Stimulated activated CD4-positive, alpha-beta T cell treated with anti-CD3 and anti-CD28 coated beads, Interleukin-12 subunit alpha, Interleukin-12 subunit beta, amount 100 ng/mL, for 4 hours (primary cell): ENCODE measurements around the gene NRXN3.

ENCODE experiments used
- DNase-seq: peaks from one replicate; pipeline ENCODE4 v3.0.0-alpha.2; 2020

The NRXN3 gene

DNA sequence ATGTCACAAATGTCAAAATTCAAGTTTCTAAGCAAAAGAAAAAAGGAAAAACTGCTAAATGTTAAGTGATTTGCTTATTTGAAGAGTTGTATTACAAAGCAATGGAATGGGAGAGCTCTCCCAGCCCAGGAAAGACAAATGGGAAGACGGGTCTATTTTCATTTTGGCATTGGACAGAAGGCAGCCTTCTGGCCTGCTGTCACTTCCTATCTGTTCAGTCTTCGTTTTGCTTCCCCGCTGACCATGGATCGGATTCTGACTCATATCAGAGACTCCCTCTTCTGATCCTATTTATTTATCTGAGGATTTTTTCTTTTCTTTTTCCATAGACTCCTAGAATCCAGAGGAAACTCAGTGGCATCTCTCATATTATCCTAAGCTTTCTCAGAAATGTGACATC, 1406.3 kb downstream of the NRXN3 start:
- DNase-seq = no peak

- no peak for DNase-seq
These were observed 1408.3 kb downstream of the NRXN3 start for GRCh38 chr14:79578470-79578869.

GRCh38 chr14:79580414-79580813, 1410.2 kb downstream of the NRXN3 start:
- DNase-seq = no peak

DNA sequence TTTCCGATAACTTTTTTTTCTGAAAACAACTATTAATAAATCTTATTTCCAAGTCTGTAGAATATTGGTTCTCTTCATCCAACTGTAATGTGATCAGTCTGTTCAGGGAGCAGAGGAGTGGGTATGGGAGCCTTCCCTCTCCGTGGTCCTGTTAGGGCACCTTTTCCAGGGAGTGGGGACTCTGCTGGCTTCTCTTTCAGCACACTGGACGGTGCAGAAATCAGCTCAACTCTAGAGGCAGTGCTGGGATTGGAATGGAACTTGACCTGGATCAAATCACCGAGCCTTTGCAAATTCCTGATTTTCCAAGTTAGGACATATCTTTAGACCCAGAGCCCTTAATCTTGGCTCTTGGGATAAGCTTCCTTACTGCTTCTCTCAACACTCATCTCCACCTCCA, 1410.7 kb downstream of the NRXN3 start:
- no peak for DNase-seq

- no peak for DNase-seq
These were observed 1411.9 kb downstream of the NRXN3 start for GRCh38 chr14:79581912-79582576.

- no peak for DNase-seq
These were observed 1413.7 kb downstream of the NRXN3 start for GRCh38 chr14:79583738-79584408.

DNA sequence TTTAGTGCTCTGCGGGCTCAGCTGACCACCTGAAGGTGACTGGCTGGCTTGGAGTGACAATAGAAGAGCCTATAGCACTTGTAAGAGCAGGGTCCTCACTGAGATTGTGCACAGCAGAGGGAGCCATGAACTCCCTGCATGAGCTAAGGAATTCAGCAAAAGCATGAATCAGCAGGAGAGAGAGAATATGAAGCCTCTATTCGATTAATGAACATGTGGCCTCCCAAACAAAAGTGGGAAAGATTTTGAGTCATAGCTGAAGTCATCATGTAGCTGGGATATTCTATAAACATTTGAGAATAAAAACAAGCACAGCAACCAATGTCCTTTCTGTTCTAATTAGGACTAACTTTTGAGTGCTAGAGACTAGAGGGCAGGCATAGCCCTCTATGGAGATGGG, 1414.5 kb downstream of the NRXN3 start:
- DNase-seq = no peak

- DNase-seq = no peak
These were observed 1415.7 kb downstream of the NRXN3 start for GRCh38 chr14:79585845-79586244.

DNA sequence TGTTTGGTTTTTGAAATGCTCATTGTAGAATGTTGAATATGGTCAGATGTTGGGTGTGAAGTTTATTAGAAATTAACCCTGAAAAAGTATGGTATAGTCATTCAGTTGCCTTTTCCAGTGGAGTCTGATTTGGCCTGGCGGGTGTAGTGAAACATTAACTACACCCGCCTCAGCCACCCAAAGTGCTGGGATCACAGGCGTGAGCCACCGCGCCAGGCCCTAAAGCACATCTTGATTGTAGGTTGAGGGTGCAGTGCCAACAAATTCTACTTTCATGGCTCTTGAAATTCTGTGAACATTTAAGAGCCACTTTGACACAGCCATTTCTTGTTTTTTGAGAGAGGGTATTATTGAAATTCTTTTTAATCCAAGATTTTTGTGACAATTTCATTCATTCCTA, 1416.2 kb downstream of the NRXN3 start:
- no peak for DNase-seq

DNA sequence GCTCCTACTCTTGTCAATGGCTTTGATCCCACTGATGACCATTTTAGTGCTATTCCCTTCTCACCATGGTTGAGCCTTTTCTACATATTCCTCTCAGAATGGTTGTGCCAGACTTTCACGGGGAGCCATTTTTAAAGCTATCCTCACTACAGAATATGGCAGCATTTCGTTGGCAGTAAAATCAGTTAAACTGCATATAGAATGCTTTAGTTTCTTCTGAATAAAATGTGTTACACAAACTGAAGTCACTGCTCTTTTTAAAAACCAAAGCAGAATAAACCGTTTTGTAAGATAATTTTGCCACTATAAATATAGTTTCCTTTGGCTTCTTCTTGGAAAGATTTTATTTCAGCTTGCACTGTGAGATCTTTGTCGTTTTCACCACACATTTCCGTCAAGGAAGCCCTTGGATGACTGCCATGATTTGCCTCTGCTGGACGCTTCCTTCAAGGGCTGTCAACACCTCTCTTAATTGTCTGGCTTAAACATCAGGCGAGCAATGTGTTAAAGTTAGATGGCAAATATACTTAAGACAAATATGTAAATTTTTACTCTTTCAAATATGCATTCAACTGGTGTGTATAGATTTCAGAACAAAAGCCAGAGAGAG, 1416.9 kb downstream of the NRXN3 start:
- DNase-seq = no peak

DNA sequence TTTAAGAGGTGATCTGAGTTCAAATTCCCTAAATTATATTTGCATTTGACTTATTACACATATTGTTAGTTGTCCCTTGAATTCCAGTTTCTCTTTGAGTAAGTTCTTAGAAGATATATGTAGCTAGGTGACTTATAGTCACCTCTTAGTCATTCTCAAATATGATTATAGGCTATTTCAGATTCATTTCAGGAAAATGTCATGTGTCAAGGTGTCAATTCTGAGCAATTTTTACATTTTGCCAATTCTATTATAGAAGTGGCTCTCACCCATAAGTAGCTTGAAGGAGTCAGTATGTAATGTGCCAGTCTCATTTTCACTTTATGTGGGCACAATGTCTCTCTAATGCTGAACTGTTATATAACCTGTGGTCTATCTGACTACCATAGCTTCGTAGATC, 1417.7 kb downstream of the NRXN3 start:
- DNase-seq = no peak

- no peak for DNase-seq
These were observed 1418.2 kb downstream of the NRXN3 start for GRCh38 chr14:79588398-79588797.

DNA sequence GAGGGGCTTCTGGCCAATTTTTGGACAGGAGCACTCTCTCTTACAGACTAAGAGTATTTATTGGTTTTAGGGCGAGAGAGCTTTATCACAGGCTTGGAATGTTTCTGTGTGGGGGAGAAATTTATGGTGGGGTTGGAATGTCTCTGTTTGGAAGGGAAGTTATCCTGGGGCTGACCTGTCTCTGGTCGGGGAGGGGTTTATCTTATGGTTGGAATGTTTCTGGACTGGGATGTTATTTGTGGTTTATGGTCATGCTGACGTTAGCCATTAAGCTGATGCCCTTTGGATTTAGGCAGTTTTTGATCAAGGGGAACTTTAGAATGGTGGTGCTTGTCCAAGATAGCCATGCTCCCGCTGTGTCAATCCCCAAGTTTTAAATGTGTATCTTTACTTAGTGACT, 1426.4 kb downstream of the NRXN3 start:
- DNase-seq = no peak

DNA sequence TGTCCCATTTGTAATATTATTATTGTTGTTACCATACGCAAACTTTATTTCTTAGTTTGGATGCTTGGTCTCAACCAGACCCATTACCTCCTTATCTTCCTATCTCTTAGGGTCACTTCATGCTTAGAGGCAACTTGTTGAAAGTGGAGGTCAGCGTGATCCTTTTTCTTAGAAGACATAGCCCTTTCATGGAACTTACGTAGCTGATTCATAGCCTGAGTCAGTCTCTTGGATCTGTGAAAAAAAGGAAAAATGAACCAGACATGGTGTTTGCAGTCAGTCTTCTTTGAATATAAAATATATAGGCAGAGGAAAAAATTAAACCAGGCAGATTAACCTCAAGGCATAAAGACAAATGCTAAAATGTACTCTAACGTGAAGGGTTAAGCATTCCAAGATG, 1427.4 kb downstream of the NRXN3 start:
- no peak for DNase-seq

GRCh38 chr14:79598339-79598738, 1428.2 kb downstream of the NRXN3 start:
- no peak for DNase-seq

DNA sequence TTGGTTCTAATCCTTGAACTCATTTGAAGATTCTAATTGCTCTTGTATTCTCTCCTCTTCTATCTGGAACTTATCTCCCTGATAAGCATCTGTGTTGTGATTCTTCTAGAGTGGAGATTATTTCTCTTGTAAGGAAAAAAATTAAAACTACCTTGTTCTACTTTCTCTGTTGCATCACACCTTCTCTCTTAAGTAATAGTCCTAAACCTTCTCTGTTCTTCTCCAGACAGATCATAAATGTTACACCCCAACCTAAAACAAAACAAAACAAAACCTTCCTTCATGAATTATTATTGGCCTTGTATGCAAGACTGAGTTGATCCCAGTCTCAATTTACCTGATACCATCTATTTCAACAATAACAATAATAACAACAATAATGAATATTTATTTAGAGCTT, 1429.1 kb downstream of the NRXN3 start:
- DNase-seq = no peak

DNA sequence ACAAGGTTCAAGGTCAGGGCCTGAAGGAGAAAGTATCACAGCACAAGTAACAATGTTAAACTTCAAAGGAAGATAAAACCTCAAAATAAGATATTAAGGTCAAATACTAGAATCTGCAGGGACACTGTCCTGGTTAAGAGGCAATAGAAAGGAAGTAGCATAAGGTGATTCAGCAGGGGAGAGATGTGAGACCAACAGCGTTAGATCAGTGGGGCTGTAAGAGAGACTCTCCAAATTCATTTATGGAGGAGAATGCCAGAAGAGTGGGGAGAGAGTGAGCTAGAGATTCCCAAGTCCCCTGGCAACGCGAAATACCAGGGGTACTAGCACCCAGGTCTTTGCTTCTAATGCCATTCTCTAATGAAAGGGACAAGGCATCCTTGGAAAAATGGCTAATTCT, 1430.2 kb downstream of the NRXN3 start:
- no peak for DNase-seq

GRCh38 chr14:79601579-79601978, 1431.4 kb downstream of the NRXN3 start:
- DNase-seq = no peak

DNA sequence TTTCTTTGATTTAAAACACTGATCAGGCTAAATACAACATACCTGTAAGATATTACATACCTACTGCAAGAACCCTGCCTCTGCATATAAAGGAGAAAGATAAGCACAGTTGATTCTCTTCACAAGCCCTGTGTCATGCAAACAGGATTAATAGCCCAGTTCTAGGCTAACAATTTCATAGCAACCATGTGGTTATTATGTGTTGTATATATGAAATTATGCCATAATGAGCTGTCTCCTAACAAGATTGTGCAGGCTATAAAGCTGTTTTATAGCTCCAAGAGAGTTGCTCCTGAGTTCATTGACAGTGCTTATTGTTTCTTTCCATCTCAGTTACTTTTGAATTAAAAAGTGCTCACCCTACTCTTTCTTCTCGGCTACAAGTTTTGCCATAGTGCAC, 1431.9 kb downstream of the NRXN3 start:
- DNase-seq = no peak

GRCh38 chr14:79602742-79603141, 1432.6 kb downstream of the NRXN3 start:
- DNase-seq = no peak

- DNase-seq = no peak
These were observed 1435.7 kb downstream of the NRXN3 start for GRCh38 chr14:79605849-79606248.

DNA sequence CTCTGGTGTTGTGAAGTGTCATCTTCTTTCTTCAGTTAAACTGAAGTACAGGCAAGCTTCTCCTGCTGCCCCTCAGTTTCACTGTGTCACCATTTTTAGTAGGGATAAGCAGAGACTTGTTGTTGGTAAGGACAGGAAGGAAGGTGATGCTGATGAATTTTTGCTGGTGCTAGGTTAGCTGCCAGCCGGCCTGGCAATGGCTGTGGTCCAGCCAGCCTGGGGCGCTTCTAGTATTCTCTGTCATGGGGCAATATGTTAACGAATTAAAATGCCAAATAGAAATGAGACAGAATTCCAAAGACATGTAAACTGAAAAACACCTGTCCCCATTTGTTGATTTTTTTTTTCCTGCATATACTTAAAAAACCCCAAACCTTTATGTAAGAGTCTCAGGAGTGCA, 1438.3 kb downstream of the NRXN3 start:
- no peak for DNase-seq

DNA sequence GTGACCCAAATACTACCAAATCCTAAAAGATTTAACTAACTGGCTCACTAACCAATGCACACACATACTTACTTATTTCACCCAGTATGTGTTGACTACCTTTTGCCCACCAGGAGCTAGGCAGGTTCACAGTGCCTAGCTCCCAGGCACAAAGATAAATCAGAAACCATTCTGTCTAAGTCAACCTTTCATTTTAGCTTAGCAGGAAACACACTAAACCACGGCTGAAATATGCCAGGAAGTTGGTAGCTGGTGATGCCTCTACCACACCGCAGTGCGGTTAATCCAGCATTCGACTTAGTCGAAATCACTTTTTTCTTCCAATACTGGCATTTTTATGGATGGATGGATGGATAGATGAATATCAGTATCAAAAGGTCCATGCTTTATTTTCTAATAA, 1443.5 kb downstream of the NRXN3 start:
- DNase-seq = no peak

GRCh38 chr14:79614448-79614847, 1444.3 kb downstream of the NRXN3 start:
- no peak for DNase-seq

- DNase-seq = no peak
These were observed 1456.9 kb downstream of the NRXN3 start for GRCh38 chr14:79627058-79627457.
